ENCODE measurements around the gene RAB3B.
A peak's percentile ranks its signal among the peaks of the same experiment; 100 is the strongest.
"Not testable (repeated sequence)": the region's sequence is repeated elsewhere in the genome, so short reads cannot be mapped to it uniquely, and the experiment has no call there.

The RAB3B gene

DNA sequence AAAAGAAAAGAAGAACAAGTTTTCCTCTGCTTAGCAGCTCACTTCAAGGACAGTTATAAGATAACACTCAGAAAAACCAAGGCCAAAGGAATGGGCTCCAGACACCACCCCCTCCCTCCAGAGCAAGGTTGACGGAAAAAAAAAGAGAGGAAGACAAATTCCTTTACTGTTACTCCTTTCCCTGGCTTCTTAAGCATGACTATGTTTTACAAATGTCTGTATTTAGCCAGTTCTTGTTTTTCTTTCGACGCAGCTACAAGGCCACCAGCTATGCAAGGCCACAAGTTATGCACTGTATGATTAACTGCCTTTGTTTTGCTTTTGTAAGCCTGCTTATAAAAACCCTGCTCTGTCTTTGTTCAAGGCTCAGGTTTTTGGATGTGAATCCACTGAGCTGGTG lies 15.0 kb upstream of the RAB3B start:
- not testable (repeated sequence) for H3K27ac Mint-ChIP-seq; DNase-seq (ENCODE audit: low spot score in 2 of 2); ATAC-seq; H3K4me3 Mint-ChIP-seq; H3K36me3 Mint-ChIP-seq; H3K4me1 Mint-ChIP-seq; H3K9me3 Mint-ChIP-seq

- Mint-ChIP-seq H3K9me3 (no peaks in the 10 kb centered on the region), H3K36me3 (no peaks in the 10 kb centered on the region), H3K4me1 (no peaks in the 10 kb centered on the region), H3K27ac (no peak overlapping the region), H3K4me3 (no peak overlapping the region)
- no peak for ATAC-seq
- DNase-seq (ENCODE audit: low spot score in 2 of 2) = no peak
Measured at GRCh38 chr1:52003877-52004276, 13.4 kb upstream of the RAB3B start.

- Mint-ChIP-seq H3K36me3 (no peaks in the 10 kb centered on the region), H3K4me1 (no peaks in the 10 kb centered on the region), H3K4me3 (no peak overlapping the region), H3K27ac (no peak overlapping the region), H3K9me3 (no peaks in the 10 kb centered on the region)
- DNase-seq (ENCODE audit: low spot score in 2 of 2) = peak; percentile 63 to 79
- peak; percentile 90 for ATAC-seq
Measured at GRCh38 chr1:52002038-52002917, 11.8 kb upstream of the RAB3B start.

DNA sequence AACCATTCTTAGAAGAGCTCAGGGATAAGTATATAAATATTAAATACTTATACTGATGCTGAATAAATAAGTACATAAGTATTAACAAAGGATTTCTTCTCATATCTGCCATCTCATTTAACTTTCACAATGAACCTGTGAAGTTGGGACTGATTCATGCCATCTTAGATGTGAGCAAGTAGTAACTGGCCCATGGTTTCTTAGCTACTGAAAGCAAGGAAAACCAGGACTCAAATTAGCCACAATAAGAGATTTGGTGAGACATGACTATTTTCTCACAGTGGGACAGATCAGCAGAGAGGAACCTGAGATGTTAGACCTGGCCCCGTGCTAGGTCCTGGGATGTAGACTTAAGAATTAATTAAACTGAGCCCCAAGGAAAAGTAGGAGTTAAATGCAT lies 8.2 kb upstream of the RAB3B start:
- Mint-ChIP-seq H3K9me3 (no peaks in the 10 kb centered on the region), H3K36me3 (no peaks in the 10 kb centered on the region), H3K4me3 (no peak overlapping the region), H3K4me1 (no peaks in the 10 kb centered on the region), H3K27ac (no peak overlapping the region)
- ATAC-seq (no peak), DNase-seq (ENCODE audit: low spot score in 2 of 2) (no peak)

GRCh38 chr1:51997974-51998382 lies 7.5 kb upstream of the RAB3B start:
- H3K36me3 Mint-ChIP-seq = no peaks in the 10 kb centered on the region
- DNase-seq (ENCODE audit: low spot score in 2 of 2) (no peak), ATAC-seq (no peak)
- H3K9me3 Mint-ChIP-seq = no peaks in the 10 kb centered on the region
- no peaks in the 10 kb centered on the region for H3K4me1 Mint-ChIP-seq
- no peak overlapping the region for H3K4me3 Mint-ChIP-seq
- no peak overlapping the region for H3K27ac Mint-ChIP-seq

GRCh38 chr1:51989582-51990477 lies 670 bp downstream of the RAB3B start:
- H3K36me3 Mint-ChIP-seq = no peaks in the 10 kb centered on the region
- ATAC-seq (no peak), DNase-seq (ENCODE audit: low spot score in 2 of 2) (no peak)
- peak overlapping the region; percentile 62 for H3K4me3 Mint-ChIP-seq
- H3K9me3 Mint-ChIP-seq = no peaks in the 10 kb centered on the region
- H3K27ac Mint-ChIP-seq = peak overlapping the region; percentile 24
- peaks cover 11% of the 10 kb centered on the region for H3K4me1 Mint-ChIP-seq

- Mint-ChIP-seq H3K36me3 (no peaks in the 10 kb centered on the region), H3K4me3 (no peak overlapping the region), H3K4me1 (peaks cover 11% of the 10 kb centered on the region), H3K27ac (no peak overlapping the region), H3K9me3 (no peaks in the 10 kb centered on the region)
- ATAC-seq = no peak
- no peak for DNase-seq (ENCODE audit: low spot score in 2 of 2)
Measured at GRCh38 chr1:51988254-51988653, 2.2 kb downstream of the RAB3B start.

DNA sequence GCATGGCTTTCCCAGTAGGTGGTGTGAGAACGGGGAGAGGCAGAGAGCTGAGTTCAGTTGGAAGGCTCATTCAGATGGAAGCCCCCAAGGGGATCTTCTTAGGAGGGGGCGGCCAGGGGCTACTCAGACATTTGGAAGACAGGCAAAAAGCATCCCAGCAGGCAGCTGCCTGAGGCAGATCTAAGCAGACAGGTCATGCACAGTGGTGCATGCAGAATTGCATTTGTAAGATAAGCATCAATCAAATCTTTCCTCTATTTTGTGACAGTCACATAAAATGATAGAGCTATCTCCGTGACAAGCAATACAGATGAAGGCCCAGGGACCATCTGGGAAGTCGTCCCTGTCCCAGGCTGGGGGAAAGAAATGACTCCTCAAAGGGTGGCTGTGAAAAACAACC lies 3.8 kb downstream of the RAB3B start:
- no peak for ATAC-seq
- H3K9me3 Mint-ChIP-seq = no peaks in the 10 kb centered on the region
- H3K4me1 Mint-ChIP-seq = peaks cover 11% of the 10 kb centered on the region
- no peaks in the 10 kb centered on the region for H3K36me3 Mint-ChIP-seq
- no peak overlapping the region for H3K4me3 Mint-ChIP-seq
- DNase-seq (ENCODE audit: low spot score in 2 of 2) = no peak
- no peak overlapping the region for H3K27ac Mint-ChIP-seq

GRCh38 chr1:51982161-51982560 lies 8.3 kb downstream of the RAB3B start:
- no peaks in the 10 kb centered on the region for H3K36me3 Mint-ChIP-seq
- no peak for DNase-seq (ENCODE audit: low spot score in 2 of 2)
- H3K4me3 Mint-ChIP-seq = no peak overlapping the region
- no peak for ATAC-seq
- H3K27ac Mint-ChIP-seq = no peak overlapping the region
- no peaks in the 10 kb centered on the region for H3K4me1 Mint-ChIP-seq
- no peaks in the 10 kb centered on the region for H3K9me3 Mint-ChIP-seq

GRCh38 chr1:51981555-51981954 lies 8.9 kb downstream of the RAB3B start:
- no peak for DNase-seq (ENCODE audit: low spot score in 2 of 2)
- no peaks in the 10 kb centered on the region for H3K9me3 Mint-ChIP-seq
- ATAC-seq = no peak
- H3K4me3 Mint-ChIP-seq = no peak overlapping the region
- H3K27ac Mint-ChIP-seq = no peak overlapping the region
- no peaks in the 10 kb centered on the region for H3K4me1 Mint-ChIP-seq
- H3K36me3 Mint-ChIP-seq = no peaks in the 10 kb centered on the region

DNA sequence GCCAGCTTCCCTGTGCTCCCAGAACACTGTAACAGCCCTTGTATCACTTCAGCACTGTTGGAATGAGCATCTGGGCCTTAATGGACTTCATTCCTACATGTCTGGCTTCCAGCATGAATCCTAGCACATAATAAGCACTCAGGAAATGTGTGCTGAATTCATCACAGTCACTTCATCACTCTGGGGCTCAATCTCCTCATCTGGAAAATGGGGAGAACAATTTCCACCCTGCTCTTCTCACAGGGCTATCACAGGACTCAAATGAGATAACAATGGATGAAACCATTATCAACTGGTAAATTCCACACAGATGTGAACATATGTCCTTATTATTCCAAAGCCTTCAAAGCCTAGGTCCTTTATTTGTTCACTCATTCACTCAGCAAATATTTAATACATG lies 12.4 kb downstream of the RAB3B start:
- Mint-ChIP-seq H3K36me3 (no peaks in the 10 kb centered on the region), H3K27ac (no peak overlapping the region), H3K9me3 (no peaks in the 10 kb centered on the region), H3K4me3 (no peak overlapping the region), H3K4me1 (peaks cover 6% of the 10 kb centered on the region)
- DNase-seq (ENCODE audit: low spot score in 2 of 2) (no peak), ATAC-seq (no peak)

DNA sequence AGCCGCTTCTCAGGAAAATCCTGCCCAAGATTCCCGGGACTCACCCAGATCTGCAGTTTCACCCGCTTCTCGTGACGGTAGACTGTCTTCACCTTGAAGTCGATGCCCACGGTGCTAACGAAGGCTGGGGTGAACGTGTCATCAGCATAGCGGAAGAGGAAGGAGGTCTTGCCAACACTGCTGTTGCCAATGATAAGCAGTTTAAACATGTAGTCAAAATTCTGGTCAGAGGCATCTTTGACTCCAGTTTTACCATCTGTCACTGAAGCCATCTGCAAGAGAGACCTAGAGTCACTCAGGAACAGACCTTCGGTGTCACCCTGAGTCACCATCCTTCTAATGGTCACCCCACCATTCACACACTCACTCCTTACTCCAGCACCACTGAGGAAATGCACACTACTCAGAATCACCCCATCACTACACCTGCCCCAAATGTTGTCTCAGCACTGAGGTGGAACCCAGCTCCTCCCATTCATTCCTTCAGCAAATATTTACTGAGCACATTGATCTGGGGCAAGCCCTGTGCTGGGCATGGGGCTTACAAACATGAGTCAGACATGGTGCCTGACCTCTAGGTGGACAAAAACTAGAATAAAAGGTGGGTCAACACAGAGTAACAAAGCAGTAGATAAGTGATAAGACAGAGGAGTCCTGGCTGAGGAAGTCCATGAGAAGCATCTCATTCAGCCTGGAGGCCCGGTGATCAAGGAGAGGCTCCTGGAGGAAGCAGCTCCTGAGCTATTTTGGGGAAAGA lies 13.5 kb downstream of the RAB3B start:
- H3K27ac Mint-ChIP-seq = no peak overlapping the region

DNA sequence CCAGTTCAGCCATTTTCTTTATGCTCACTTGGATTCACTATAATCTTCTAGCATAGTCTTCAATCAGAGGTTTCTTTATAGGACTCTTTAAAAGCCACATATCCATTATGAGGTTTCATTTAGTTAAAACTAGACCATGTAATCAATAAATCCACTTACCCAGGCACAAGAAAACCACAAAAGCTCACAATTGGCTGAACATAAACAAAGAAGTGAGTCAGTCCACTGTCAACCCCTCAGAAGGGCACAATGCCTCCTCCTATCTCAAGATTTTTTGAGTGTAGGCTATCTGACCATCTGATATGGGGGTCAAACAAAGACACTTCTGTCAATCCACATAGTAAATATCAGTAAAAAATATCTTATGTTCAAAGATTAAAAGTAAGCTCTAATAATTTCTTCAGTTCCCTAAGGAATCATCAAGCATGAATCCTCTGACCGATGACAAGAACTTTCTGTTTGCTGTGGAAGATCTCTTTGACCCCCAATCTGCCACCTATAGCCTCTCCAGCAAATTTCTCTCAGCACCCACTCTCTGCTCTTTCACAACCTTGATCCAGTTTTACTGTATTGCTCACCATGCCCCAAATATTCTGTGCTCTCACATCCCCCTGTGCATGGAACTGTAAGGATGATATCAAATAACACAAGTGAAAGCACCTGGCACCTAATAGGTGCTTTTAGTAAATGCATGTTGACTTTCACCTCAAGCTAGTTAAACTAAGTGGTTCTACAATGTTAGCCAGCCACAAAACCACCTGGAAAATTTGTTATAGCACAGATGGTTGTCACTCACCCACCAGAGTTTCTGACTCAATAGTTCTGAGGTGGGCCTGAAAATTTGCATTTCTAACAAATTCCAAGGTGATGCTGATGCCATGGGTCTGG lies 16.7 kb downstream of the RAB3B start:
- ATAC-seq (peak; percentile 59), DNase-seq (ENCODE audit: low spot score in 2 of 2) (no peak)
- Mint-ChIP-seq H3K36me3 (no peaks in the 10 kb centered on the region), H3K9me3 (no peaks in the 10 kb centered on the region), H3K4me1 (peaks cover 6% of the 10 kb centered on the region), H3K4me3 (no peak overlapping the region), H3K27ac (no peak overlapping the region)

More for the DNA sequence above, 13.5 kb downstream of the RAB3B start:
- no peak for DNase-seq (ENCODE audit: low spot score in 2 of 2)
- no peaks in the 10 kb centered on the region for H3K36me3 Mint-ChIP-seq
- ATAC-seq = peak; percentile 52
- peaks cover 6% of the 10 kb centered on the region for H3K4me1 Mint-ChIP-seq
- H3K4me3 Mint-ChIP-seq = no peak overlapping the region
- no peaks in the 10 kb centered on the region for H3K9me3 Mint-ChIP-seq

- no peak overlapping the region for H3K4me3 Mint-ChIP-seq
- H3K9me3 Mint-ChIP-seq = no peaks in the 10 kb centered on the region
- H3K36me3 Mint-ChIP-seq = no peaks in the 10 kb centered on the region
- H3K27ac Mint-ChIP-seq = no peak overlapping the region
- DNase-seq (ENCODE audit: low spot score in 2 of 2) (no peak), ATAC-seq (no peak)
- H3K4me1 Mint-ChIP-seq = peaks cover 5% of the 10 kb centered on the region
Measured at GRCh38 chr1:51969038-51969705, 21.3 kb downstream of the RAB3B start.

All from stimulated activated effector memory CD8-positive, alpha-beta T cell treated with anti-CD3 and anti-CD28 coated beads, Interleukin-12 subunit alpha, Interleukin-12 subunit beta, amount 100 ng/mL, for 72 hours (primary cell).